Type B pancreatic cell (in vitro differentiated cells): Measurements from ENCODE around the gene GALNT11. TPM values are rescaled to one million over a fixed set of nuclear protein-coding genes. Genes with fewer than 3 reads are reported as not detected.
A peak's percentile ranks its signal among the peaks of the same experiment; 100 is the strongest.

Experiments
- DNase-seq: peaks from one replicate; pipeline ENCODE4 v3.0.0; 2021; ENCODE audit warnings: mixed read lengths; ENCODE audit not compliant: unreplicated experiment; ENCODE audit errors: extremely low spot score
- H3K27ac Mint-ChIP-seq: 2 replicates; pipeline ENCODE4 v1.8.0; 2021; ENCODE audit warnings: mild to moderate bottlenecking, mixed read lengths
- H3K27me3 Mint-ChIP-seq: 2 replicates; pipeline ENCODE4 v1.8.0; 2021; ENCODE audit warnings: mixed read lengths
- H3K36me3 Mint-ChIP-seq: 2 replicates; pipeline ENCODE4 v1.8.0; 2021; ENCODE audit warnings: mixed read lengths
- H3K4me1 Mint-ChIP-seq: one replicate; pipeline ENCODE4 v1.8.0; 2021; ENCODE audit warnings: mixed read lengths; ENCODE audit not compliant: unreplicated experiment
- H3K4me3 Mint-ChIP-seq: 2 replicates; pipeline ENCODE4 v1.8.0; 2021; ENCODE audit warnings: mild to moderate bottlenecking, mixed read lengths
- H3K9me3 Mint-ChIP-seq: 2 replicates; pipeline ENCODE4 v1.8.0; 2021; ENCODE audit warnings: mixed read lengths
- CTCF ChIP-seq: fragments of 200-600 bp; sonication (generic); conservative IDR thresholded peaks from 2 replicates; pipeline ENCODE4 v1.5.0; 2021; ENCODE audit warnings: antibody characterized with exemption, mild to moderate bottlenecking
- long read RNA-seq: library from polyadenylated mRNA; unstranded; transcript quantifications from one replicate; pipeline ENCODE4 v2.0.0, GENCODE V29; 2020
- total RNA-seq: library from RNA; stranded (reverse); gene quantifications from 2 replicates; pipeline ENCODE4 v1.2.1, GENCODE V29; 2021; ENCODE audit warnings: low replicate concordance

Gene GALNT11
- 26.6 and 28.8 TPM in 2 replicates for total RNA-seq
- long read RNA-seq, transcript GALNT11-205 (12 exons, 2,727 nt): major isoform, 79 of 116 reads
- long read RNA-seq, partial matches to known transcripts: 9 of 116 reads
- long read RNA-seq, other reads (novel, unspliced or antisense): 27 of 116 reads

DNA sequence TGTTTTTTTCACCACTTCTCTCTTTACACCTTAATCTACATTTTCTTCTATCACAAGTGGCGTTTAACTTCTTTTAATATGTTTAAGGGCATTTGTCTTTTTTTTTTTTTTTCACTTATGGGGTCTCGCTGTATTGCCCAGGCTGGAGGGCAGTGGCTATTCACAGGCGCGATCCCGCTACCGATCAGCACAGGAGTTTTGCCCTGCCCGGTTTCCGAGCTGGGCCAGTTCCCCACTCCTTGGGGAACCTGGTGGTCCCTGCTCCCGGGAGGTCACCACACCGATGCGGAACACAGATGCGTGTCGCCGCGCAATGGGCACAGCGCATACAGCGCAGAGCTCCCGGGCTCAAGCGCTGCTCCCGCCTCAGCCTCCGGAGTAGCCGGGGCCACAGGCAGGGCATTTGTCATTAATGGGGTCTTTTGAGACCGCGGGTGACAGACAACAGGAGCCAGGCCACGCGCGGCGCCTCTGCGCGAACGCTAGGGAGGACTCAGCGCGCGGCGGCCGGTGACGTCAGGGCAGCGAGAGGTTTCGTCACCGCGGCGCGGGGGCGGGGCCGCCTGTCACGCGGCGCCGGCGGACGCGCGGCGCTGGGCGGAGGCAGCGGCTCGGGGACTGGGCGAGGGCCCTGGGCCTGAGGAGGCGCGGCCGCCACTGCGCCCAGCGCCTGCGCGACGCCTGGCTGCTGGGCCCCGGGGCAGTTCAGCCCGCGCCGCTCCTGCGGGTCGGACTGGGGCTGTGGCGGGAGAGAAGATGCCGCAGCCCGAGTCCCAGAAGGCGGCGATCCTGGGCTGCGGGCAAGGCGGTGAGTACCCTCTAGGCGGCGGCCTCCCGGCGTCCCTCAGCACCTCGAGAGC is at the start of gene GALNT11:
GALNT11 (plus strand) TSS at position 598 of the 860 bp plus-strand sequence. CDS start 68,554 bp downstream, outside the sequence.
- Mint-ChIP-seq H3K27me3 (peaks cover 8% of the 10 kb centered on the region), H3K9me3 (peaks cover 6% of the 10 kb centered on the region), H3K4me3 (peak within 1 kb of the TSS; percentile 90), H3K4me1 (peaks cover 9% of the 10 kb centered on the region), H3K27ac (peak within 1 kb of the TSS; percentile 91), H3K36me3 (peaks cover 22% of the 10 kb centered on the region)
- peak; percentile 91 for DNase-seq
- peak; percentile 60 for TF ChIP-seq CTCF

GRCh38 chr7:151978616-151979015 is 46.9 kb upstream of the GALNT11 start:
- no peak overlapping the region for H3K27ac Mint-ChIP-seq
- no peak for DNase-seq
- H3K27me3 Mint-ChIP-seq: peaks cover 9% of the 10 kb centered on the region
- no peaks in the 10 kb centered on the region for H3K36me3 Mint-ChIP-seq
- H3K9me3 Mint-ChIP-seq: no peaks in the 10 kb centered on the region
- H3K4me3 Mint-ChIP-seq: no peak overlapping the region
- H3K4me1 Mint-ChIP-seq: no peaks in the 10 kb centered on the region
- no peak for TF ChIP-seq CTCF

GRCh38 chr7:151981223-151981622 is 44.3 kb upstream of the GALNT11 start:
- H3K27me3 Mint-ChIP-seq: peaks cover 15% of the 10 kb centered on the region
- H3K36me3 Mint-ChIP-seq: no peaks in the 10 kb centered on the region
- no peak for DNase-seq

DNA sequence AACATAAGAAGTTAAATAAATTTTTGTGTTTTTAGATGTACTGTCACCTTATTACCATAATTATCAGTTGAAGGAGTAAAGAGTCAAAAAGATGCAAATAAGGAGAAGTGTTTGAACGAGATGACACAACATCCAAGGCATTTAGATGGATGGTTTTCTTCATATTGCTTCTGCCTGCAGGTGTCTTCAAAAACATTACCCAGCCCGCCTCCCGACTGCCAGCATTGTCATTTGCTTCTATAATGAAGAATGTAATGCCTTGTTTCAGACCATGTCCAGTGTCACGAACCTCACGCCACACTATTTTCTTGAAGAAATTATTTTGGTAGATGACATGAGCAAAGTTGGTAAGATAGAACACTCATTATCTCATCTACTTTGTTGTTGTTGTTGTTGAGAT is 42.7 kb upstream of the GALNT11 start:
- Mint-ChIP-seq H3K9me3 (no peaks in the 10 kb centered on the region), H3K36me3 (no peaks in the 10 kb centered on the region), H3K4me1 (no peaks in the 10 kb centered on the region), H3K27me3 (peaks cover 20% of the 10 kb centered on the region), H3K4me3 (no peak overlapping the region), H3K27ac (no peak overlapping the region)
- TF ChIP-seq CTCF: no peak
- no peak for DNase-seq

More at GRCh38 chr7:151981223-151981622, 44.3 kb upstream of the GALNT11 start:
- no peaks in the 10 kb centered on the region for H3K9me3 Mint-ChIP-seq
- no peak overlapping the region for H3K4me3 Mint-ChIP-seq
- H3K4me1 Mint-ChIP-seq: no peaks in the 10 kb centered on the region
- H3K27ac Mint-ChIP-seq: no peak overlapping the region
- TF ChIP-seq CTCF: no peak

DNA sequence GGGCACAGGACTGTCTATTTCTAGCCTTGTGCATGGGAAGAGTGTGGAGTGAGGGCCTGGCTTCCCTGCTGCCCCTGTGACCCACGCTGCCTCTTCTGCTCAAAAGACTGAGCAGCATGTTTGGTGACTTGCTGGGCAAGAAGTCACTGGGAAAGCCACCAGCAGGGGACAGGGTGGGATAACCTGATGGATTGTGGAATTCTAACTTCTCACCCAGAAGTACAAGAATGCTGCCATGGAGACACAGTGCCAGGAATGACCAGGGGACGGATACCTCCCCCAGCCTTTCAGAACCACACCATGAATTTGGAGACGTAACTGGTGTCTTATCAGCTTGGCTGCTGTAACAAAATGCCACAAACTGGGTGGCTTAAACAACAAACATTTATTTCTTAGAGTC is 40.9 kb upstream of the GALNT11 start:
- no peak overlapping the region for H3K4me3 Mint-ChIP-seq
- H3K27me3 Mint-ChIP-seq: peaks cover 20% of the 10 kb centered on the region
- H3K4me1 Mint-ChIP-seq: no peaks in the 10 kb centered on the region
- no peak for TF ChIP-seq CTCF
- DNase-seq: no peak
- H3K9me3 Mint-ChIP-seq: no peaks in the 10 kb centered on the region
- no peak overlapping the region for H3K27ac Mint-ChIP-seq
- H3K36me3 Mint-ChIP-seq: no peaks in the 10 kb centered on the region
